ENCODE results near the gene ADAMTS6. TPM values are rescaled to one million over a fixed set of nuclear protein-coding genes. Genes with fewer than 3 reads are reported as not detected.

Gene ADAMTS6
- total RNA-seq, 2 donors from 2014 or later = 0.12 to 0.77 TPM

DNA sequence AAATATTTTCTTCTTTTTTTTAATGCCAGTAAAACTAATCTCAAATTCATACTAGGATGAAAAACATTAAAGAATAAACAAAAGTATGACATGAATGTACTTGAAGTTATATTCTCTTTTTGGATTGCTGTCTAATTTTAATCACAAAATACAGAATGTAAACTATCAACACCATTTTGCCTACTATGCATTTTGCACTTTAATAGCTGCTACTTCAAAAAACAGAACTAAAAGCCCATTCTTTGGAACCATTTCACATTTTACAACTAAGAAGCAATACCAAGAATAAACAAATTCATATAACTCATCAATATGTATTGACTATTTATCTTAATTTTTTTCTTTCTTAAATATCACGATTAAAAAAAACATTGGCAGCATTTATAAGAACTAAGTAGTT, 58.1 kb downstream of the ADAMTS6 start:
- no peaks in the 10 kb centered on the region for H3K27me3 ChIP-seq
- H3K36me3 ChIP-seq = no peaks in the 10 kb centered on the region
- no peaks in the 10 kb centered on the region for H3K4me1 ChIP-seq
- TF ChIP-seq, protein P1, sequence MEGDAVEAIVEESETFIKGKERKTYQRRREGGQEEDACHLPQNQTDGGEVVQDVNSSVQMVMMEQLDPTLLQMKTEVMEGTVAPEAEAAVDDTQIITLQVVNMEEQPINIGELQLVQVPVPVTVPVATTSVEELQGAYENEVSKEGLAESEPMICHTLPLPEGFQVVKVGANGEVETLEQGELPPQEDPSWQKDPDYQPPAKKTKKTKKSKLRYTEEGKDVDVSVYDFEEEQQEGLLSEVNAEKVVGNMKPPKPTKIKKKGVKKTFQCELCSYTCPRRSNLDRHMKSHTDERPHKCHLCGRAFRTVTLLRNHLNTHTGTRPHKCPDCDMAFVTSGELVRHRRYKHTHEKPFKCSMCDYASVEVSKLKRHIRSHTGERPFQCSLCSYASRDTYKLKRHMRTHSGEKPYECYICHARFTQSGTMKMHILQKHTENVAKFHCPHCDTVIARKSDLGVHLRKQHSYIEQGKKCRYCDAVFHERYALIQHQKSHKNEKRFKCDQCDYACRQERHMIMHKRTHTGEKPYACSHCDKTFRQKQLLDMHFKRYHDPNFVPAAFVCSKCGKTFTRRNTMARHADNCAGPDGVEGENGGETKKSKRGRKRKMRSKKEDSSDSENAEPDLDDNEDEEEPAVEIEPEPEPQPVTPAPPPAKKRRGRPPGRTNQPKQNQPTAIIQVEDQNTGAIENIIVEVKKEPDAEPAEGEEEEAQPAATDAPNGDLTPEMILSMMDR (IDR thresholded peaks at IDR 0.05) = no peak
- H3K9me3 ChIP-seq = no peaks in the 10 kb centered on the region
- intact Hi-C loops (cut with DNase I) = no loop called here
- H3K27ac ChIP-seq = no peak overlapping the region
- DNase-seq = no peak
- no peak overlapping the region for H3K4me3 ChIP-seq
- no peak overlapping the region for H3K9ac ChIP-seq (ENCODE audit: low read depth in 2 of 2, low read length in 2 of 2)

DNA sequence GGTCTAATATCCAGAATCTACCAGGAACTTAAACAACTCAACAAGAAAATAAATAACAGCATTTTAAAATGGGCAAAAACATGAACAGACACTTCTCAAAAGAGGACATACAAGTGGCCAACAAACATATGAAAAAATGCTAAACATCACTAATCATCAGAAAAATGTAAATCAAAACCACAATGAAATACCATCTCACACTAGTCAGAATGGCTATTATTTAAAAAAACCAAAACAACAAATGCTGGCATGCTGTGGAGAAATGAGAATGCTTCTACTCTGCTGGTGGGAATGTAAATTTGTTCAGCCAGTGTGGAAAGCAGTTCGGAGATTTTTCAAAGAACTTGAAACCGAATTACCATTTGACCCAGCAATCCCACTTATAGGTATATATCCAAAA, 63.1 kb downstream of the ADAMTS6 start:
- Histone ChIP-seq H3K4me3 (no peak overlapping the region), H3K36me3 (no peaks in the 10 kb centered on the region), H3K27ac (no peak overlapping the region), H3K9ac (ENCODE audit: low read depth in 2 of 2, low read length in 2 of 2) (no peak overlapping the region), H3K9me3 (no peaks in the 10 kb centered on the region), H3K4me1 (no peaks in the 10 kb centered on the region), H3K27me3 (no peaks in the 10 kb centered on the region)
- TF ChIP-seq, protein P1 (IDR thresholded peaks at IDR 0.05) = no peak
- intact Hi-C loops (cut with DNase I) = no loop called here
- DNase-seq = no peak

DNA sequence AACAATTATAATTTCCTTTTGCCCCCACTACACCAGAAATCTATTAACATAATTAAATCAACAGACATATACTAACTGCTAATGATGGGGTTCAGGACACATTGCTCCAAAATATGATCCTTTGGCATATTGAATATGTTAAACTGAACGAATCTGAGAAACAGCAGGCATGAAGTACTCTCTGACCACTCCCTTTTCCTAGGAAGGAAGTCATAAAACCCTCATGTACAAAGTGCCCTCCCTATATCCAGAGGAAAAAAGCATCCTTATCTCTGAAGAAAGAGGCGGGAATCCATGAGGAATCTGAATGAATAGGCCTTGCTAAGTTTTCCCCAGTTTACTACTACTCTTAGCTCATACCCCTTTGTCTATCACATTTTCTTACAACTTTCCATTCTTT, 67.9 kb downstream of the ADAMTS6 start:
- H3K4me3 ChIP-seq = no peak overlapping the region
- H3K9ac ChIP-seq (ENCODE audit: low read depth in 2 of 2, low read length in 2 of 2) = no peak overlapping the region
- intact Hi-C loops (cut with DNase I) = no loop called here
- no peak for DNase-seq
- H3K4me1 ChIP-seq = no peaks in the 10 kb centered on the region
- no peak overlapping the region for H3K27ac ChIP-seq
- no peaks in the 10 kb centered on the region for H3K36me3 ChIP-seq
- no peaks in the 10 kb centered on the region for H3K9me3 ChIP-seq
- TF ChIP-seq, protein P1 (IDR thresholded peaks at IDR 0.05) = no peak
- H3K27me3 ChIP-seq = no peaks in the 10 kb centered on the region

DNA sequence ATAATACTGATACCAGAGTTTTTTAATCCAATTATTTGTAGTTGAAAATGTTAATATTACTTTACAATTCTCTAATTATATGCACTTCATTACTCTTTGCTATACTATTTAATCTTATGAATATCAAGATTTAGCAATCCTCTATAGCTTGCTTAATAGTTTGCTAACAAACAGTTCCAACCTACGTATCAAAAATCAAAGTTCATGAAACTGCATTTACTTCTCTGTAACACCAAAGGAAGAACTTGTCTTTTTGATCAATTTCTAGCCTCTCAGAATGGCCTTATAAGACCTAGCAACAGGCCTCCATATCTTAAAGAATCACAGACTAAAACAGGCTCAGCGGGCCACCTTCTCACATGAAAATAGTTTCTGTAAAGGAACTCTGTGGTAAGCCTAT, 68.9 kb downstream of the ADAMTS6 start:
- H3K36me3 ChIP-seq = no peaks in the 10 kb centered on the region
- DNase-seq = no peak
- H3K9me3 ChIP-seq = no peaks in the 10 kb centered on the region
- no peak overlapping the region for H3K9ac ChIP-seq (ENCODE audit: low read depth in 2 of 2, low read length in 2 of 2)
- intact Hi-C loops (cut with DNase I) = no loop called here
- H3K4me1 ChIP-seq = no peaks in the 10 kb centered on the region
- H3K27ac ChIP-seq = no peak overlapping the region
- H3K4me3 ChIP-seq = no peak overlapping the region
- H3K27me3 ChIP-seq = no peaks in the 10 kb centered on the region
- TF ChIP-seq, protein P1 (IDR thresholded peaks at IDR 0.05) = no peak

DNA sequence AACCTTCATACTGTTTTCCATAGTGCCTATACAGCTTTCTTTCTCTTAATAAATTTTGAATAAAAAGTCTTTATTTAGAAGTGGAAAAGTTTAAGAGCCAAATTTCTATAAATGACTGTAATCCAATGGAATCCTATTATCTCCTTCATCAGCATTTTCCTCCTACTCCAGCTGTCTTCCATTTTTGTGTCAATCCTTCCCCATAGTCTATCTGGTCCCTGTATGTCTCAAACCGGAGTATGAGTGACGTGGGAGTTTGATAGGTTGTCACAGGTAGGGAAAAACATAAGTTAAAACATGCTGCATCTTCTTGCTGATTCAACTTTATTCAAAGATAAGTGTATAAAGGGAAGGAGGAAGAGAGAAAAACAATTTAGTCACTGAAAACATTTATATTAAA, 70.4 kb downstream of the ADAMTS6 start:
- TF ChIP-seq, protein P1 (IDR thresholded peaks at IDR 0.05) = no peak
- intact Hi-C loops (cut with DNase I) = no loop called here
- Histone ChIP-seq H3K9me3 (no peaks in the 10 kb centered on the region), H3K9ac (ENCODE audit: low read depth in 2 of 2, low read length in 2 of 2) (no peak overlapping the region), H3K36me3 (no peaks in the 10 kb centered on the region), H3K27ac (no peak overlapping the region), H3K4me1 (no peaks in the 10 kb centered on the region), H3K27me3 (no peaks in the 10 kb centered on the region), H3K4me3 (no peak overlapping the region)
- no peak for DNase-seq
